Neural progenitor cell (in vitro differentiated cells): ENCODE measurements around the gene EPHB1.

Source experiments
- CTCF ChIP-seq: fragments of 200-600 bp; sonication (generic); IDR thresholded peaks from 2 replicates; pipeline ENCODE4 v1.5.1; 2017; ENCODE audit warnings: antibody characterized with exemption, mild to moderate bottlenecking
- EZH2phosphoT487 ChIP-seq: fragments of 200-600 bp; sonication (generic); IDR thresholded peaks from 2 replicates; pipeline ENCODE4 v1.6.1; 2017; ENCODE audit warnings: antibody characterized with exemption

- TF ChIP-seq CTCF (no peak), EZH2phosphoT487 (no peak)
These were observed 144.9 kb downstream of the EPHB1 start for GRCh38 chr3:134939978-134940377.
